DND-41 (cell line): ENCODE measurements around the gene PEX16.

Experiments used
- EZH2 ChIP-seq: IDR thresholded peaks from 3 replicates; pipeline ENCODE4 v1.6.1; 2012; ENCODE audit warnings: borderline replicate concordance, low read depth, mild to moderate bottlenecking, moderate library complexity, low read length, inconsistent platforms; ENCODE audit not compliant: severe bottlenecking
- TF ChIP-seq, protein P1 (sequence below): IDR thresholded peaks from 2 replicates; pipeline ENCODE4 v1.5.1; 2012; ENCODE audit warnings: borderline replicate concordance, low read length, moderate library complexity, mild to moderate bottlenecking; ENCODE audit not compliant: poor library complexity, severe bottlenecking; ENCODE audit errors: extremely low read depth

DNA sequence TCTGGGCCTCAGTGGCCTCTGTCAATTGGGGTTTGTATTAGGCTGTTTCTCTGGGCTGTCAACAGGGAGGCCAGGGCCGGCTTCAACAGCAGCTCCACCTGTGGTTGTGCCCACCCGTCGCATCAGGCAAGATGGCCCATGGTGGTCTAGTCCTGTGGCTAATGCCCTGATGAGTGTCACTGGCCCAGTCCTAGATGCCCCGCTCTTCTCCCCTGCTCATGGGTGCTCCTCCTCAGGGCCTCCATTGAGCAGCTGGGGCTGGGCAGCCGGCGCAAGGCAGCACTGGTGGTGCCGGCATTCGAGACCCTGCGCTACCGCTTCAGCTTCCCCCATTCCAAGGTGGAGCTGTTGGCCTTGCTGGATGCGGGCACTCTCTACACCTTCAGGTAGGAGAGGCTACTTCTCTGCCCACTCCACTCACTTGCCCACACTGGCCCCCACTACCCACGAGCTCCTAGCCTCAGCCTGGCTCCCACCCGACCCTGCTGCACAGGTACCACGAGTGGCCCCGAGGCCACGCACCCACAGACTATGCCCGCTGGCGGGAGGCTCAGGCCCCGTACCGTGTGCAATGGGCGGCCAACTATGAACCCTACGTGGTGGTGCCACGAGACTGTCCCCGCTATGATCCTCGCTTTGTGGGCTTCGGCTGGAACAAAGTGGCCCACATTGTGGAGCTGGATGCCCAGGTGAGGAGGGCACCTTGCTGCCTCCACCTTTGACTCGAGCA, 10.2 kb upstream of the PEX16 start:
- TF ChIP-seq, protein P1, sequence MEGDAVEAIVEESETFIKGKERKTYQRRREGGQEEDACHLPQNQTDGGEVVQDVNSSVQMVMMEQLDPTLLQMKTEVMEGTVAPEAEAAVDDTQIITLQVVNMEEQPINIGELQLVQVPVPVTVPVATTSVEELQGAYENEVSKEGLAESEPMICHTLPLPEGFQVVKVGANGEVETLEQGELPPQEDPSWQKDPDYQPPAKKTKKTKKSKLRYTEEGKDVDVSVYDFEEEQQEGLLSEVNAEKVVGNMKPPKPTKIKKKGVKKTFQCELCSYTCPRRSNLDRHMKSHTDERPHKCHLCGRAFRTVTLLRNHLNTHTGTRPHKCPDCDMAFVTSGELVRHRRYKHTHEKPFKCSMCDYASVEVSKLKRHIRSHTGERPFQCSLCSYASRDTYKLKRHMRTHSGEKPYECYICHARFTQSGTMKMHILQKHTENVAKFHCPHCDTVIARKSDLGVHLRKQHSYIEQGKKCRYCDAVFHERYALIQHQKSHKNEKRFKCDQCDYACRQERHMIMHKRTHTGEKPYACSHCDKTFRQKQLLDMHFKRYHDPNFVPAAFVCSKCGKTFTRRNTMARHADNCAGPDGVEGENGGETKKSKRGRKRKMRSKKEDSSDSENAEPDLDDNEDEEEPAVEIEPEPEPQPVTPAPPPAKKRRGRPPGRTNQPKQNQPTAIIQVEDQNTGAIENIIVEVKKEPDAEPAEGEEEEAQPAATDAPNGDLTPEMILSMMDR = no peak
- TF ChIP-seq EZH2 = no peak
